ENCODE results near the gene EHMT2.

DNA sequence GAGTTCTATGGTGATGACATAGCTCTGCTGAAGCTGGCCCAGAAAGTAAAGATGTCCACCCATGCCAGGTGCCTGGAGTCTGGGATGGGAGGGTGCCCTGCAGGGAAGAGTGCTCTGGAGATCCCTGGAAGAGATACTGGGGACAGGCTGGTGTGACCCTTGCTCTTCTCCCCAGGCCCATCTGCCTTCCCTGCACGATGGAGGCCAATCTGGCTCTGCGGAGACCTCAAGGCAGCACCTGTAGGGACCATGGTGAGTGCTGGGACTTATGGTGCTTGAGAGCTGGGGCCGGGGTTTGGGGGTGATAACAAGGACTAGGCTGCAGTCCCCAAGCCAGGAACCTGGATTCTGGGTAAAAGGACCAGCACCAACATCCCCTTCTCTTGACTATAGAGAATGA, 46.2 kb upstream of the EHMT2 start:
- TF ChIP-seq CTCF (optimal IDR thresholded peaks at IDR 0.05 in 1 of 3, IDR thresholded peaks at IDR 0.05 in 1 of 3, conservative IDR thresholded peaks at IDR 0.05 in 1 of 3; ENCODE audit: extremely low read depth in 1 of 3, insufficient read depth in 2 of 3, low read length in 3 of 3) (no peak), EZH2 (IDR thresholded peaks at IDR 0.05; ENCODE audit: low read length) (no peak)
